HG03280 (cell line): ENCODE results near the gene SMKR1.
"Not testable (repeated sequence)": the region's sequence is repeated elsewhere in the genome, so short reads cannot be mapped to it uniquely, and the experiment has no call there.

ENCODE experiments used
- ATAC-seq: cut with Tn5 transposase; IDR thresholded peaks from one replicate; pipeline ENCODE4 v1.9.1; 2021; ENCODE audit warnings: mild to moderate bottlenecking, moderate library complexity; ENCODE audit not compliant: unreplicated experiment

SMKR1 gene

GRCh38 chr7:129524405-129524804 lies 22.1 kb downstream of the SMKR1 start:
- not testable (repeated sequence) for ATAC-seq

- ATAC-seq: no peak
Measured at GRCh38 chr7:129525225-129525862, 23.0 kb downstream of the SMKR1 start.

- no peak for ATAC-seq
Measured at GRCh38 chr7:129529643-129530042, 27.3 kb downstream of the SMKR1 start.

GRCh38 chr7:129530795-129531391 lies 28.6 kb downstream of the SMKR1 start:
- ATAC-seq: no peak

- ATAC-seq: no peak
Measured at GRCh38 chr7:129531721-129532120, 29.4 kb downstream of the SMKR1 start.

GRCh38 chr7:129532375-129532774 lies 30.0 kb downstream of the SMKR1 start:
- ATAC-seq: no peak

GRCh38 chr7:129534558-129535274 lies 32.4 kb downstream of the SMKR1 start:
- not testable (repeated sequence) for ATAC-seq

GRCh38 chr7:129535896-129536295 lies 33.6 kb downstream of the SMKR1 start:
- no peak for ATAC-seq

GRCh38 chr7:129536323-129536722 lies 34.0 kb downstream of the SMKR1 start:
- ATAC-seq: no peak

GRCh38 chr7:129538790-129539189 lies 36.5 kb downstream of the SMKR1 start:
- ATAC-seq: no peak

GRCh38 chr7:129540340-129540739 lies 38.0 kb downstream of the SMKR1 start:
- ATAC-seq: no peak

- no peak for ATAC-seq
Measured at GRCh38 chr7:129544700-129545099, 42.4 kb downstream of the SMKR1 start.

GRCh38 chr7:129550693-129551360 lies 48.5 kb downstream of the SMKR1 start:
- no peak for ATAC-seq

GRCh38 chr7:129553899-129554461 lies 51.6 kb downstream of the SMKR1 start:
- no peak for ATAC-seq

GRCh38 chr7:129556607-129557133 lies 54.3 kb downstream of the SMKR1 start:
- ATAC-seq: no peak

- no peak for ATAC-seq
Measured at GRCh38 chr7:129557686-129558481, 55.6 kb downstream of the SMKR1 start.

- ATAC-seq: no peak
Measured at GRCh38 chr7:129559564-129559963, 57.2 kb downstream of the SMKR1 start.

- no peak for ATAC-seq
Measured at GRCh38 chr7:129560831-129561230, 58.5 kb downstream of the SMKR1 start.

GRCh38 chr7:129561677-129562359 lies 59.5 kb downstream of the SMKR1 start:
- no peak for ATAC-seq
